H1 (cell line): ENCODE measurements around the gene DUOX1. TPM values are rescaled to one million over a fixed set of nuclear protein-coding genes. Genes with fewer than 3 reads are reported as not detected.

Source experiments
- CTCF ChIA-PET: fragments of 300-600 bp; sonication (Branson Sonifier 250); formaldehyde crosslinking; loops from one replicate; lab custom pipeline; 2021; ENCODE audit not compliant: partially characterized antibody; lab: Charles Lee
- POLR2A ChIA-PET: fragments of 300-600 bp; sonication (Branson Sonifier 250); formaldehyde crosslinking; loops from one replicate; lab custom pipeline; 2021; ENCODE audit warnings: inconsistent platforms; ENCODE audit not compliant: partially characterized antibody; lab: Charles Lee
- DNase-seq, 2 experiments: peaks; one replicate each; pipeline versions ENCODE4 v3.0.0 to v3.0.0-alpha.2; 2010 to 2022; ENCODE audit warnings: low spot score in 2 of 2, low read depth in 1 of 2, mixed read lengths in 1 of 2
- FAIRE-seq: peaks from 2 replicates; lab custom pipeline; 2011; peaks lifted over from hg19 to GRCh38; lab: Jason Lieb, UNC
- H2AFZ ChIP-seq: 2 replicates; pipeline ENCODE4 v1.8.1; 2012; ENCODE audit warnings: low read length, inconsistent platforms
- H2AK5ac ChIP-seq: 2 replicates; pipeline ENCODE4 v1.6.1; 2013; ENCODE audit warnings: low read depth, low read length
- H2BK120ac ChIP-seq: replicated peaks from 2 replicates; pipeline ENCODE3; 2013; ENCODE audit warnings: low read depth, low read length, inconsistent platforms
- H2BK12ac ChIP-seq: 2 replicates; pipeline ENCODE4 v1.6.1; 2013; ENCODE audit warnings: low read depth, low read length
- H2BK15ac ChIP-seq: 2 replicates; pipeline ENCODE4 v1.6.1; 2013; ENCODE audit warnings: low read length
- H2BK20ac ChIP-seq: 2 replicates; pipeline ENCODE4 v1.6.1; 2013; ENCODE audit warnings: low read length
- H2BK5ac ChIP-seq: 2 replicates; pipeline ENCODE4 v1.6.1; 2013; ENCODE audit warnings: low read depth, low read length
- H3K14ac ChIP-seq: 2 replicates; pipeline ENCODE4 v1.6.1; 2013; ENCODE audit warnings: inconsistent platforms; ENCODE audit not compliant: insufficient read length
- H3K18ac ChIP-seq: 2 replicates; pipeline ENCODE4 v1.6.1; 2013; ENCODE audit warnings: low read length; ENCODE audit errors: extremely low read depth
- H3K23ac ChIP-seq: 2 replicates; pipeline ENCODE4 v1.6.1; 2013; ENCODE audit warnings: inconsistent platforms; ENCODE audit not compliant: insufficient read length
- H3K23me2 ChIP-seq: 2 replicates; pipeline ENCODE4 v1.6.1; 2013; ENCODE audit warnings: low read depth, low read length
- H3K27ac ChIP-seq: 2 replicates; pipeline ENCODE4 v1.6.1; 2011; ENCODE audit warnings: low read depth, low read length, inconsistent platforms
- H3K27me3 ChIP-seq, 4 experiments: replicated peaks in 1 of 4; 1 replicate in 1 of 4; 2 replicates in 3 of 4; pipeline versions ENCODE4 v1.6.1 to v1.8.1; 2011 to 2013; ENCODE audit warnings: low read length in 3 of 4, mild to moderate bottlenecking in 3 of 4, inconsistent platforms in 2 of 4, mixed read lengths in 2 of 4, moderate library complexity in 1 of 4; ENCODE audit not compliant: control insufficient read depth in 3 of 4, insufficient read depth in 3 of 4; ENCODE audit errors: extremely low read depth in 1 of 4
- H3K36me3 ChIP-seq, 4 experiments: 2 replicates each; pipeline versions ENCODE4 v1.6.1 to v1.8.1; 2011 to 2013; ENCODE audit warnings: mild to moderate bottlenecking in 4 of 4, low read length in 3 of 4, moderate library complexity in 2 of 4, control low read depth in 1 of 4, inconsistent platforms in 1 of 4; ENCODE audit not compliant: insufficient read depth in 4 of 4, control insufficient read depth in 2 of 4
- H3K4ac ChIP-seq: replicated peaks from 2 replicates; pipeline ENCODE3; 2013; ENCODE audit warnings: low read length, low read depth, mixed read lengths, inconsistent platforms; ENCODE audit not compliant: insufficient read length
- H3K4me1 ChIP-seq, 4 experiments: replicated peaks in 1 of 4; 1 replicate in 1 of 4; 2 replicates in 3 of 4; pipeline versions ENCODE4 v1.6.1 to v1.8.1; 2011 to 2013; ENCODE audit warnings: low read length in 3 of 4, inconsistent platforms in 2 of 4, mixed read lengths in 1 of 4; ENCODE audit not compliant: insufficient read depth in 4 of 4, control insufficient read depth in 3 of 4
- H3K4me2 ChIP-seq, 2 experiments: 2 replicates each; pipeline versions ENCODE4 v1.6.1 to v1.8.1; 2011 to 2013; ENCODE audit warnings: low read depth in 2 of 2, low read length in 2 of 2, control low read depth in 1 of 2, inconsistent platforms in 1 of 2, mild to moderate bottlenecking in 1 of 2; ENCODE audit not compliant: insufficient read depth in 1 of 2
- H3K4me3 ChIP-seq, 4 experiments: fragments of 200-600, 300-600 bp in 1 of 4; sonication (generic), shearing (Covaris generic), sonication (Bioruptor Twin) in 1 of 4; 2 replicates each; pipeline versions ENCODE4 v1.5.1 to v1.8.1; 2011 to 2016; ENCODE audit warnings: low read length in 4 of 4, low read depth in 3 of 4, control low read depth in 2 of 4, inconsistent platforms in 2 of 4, mild to moderate bottlenecking in 2 of 4, mixed read lengths in 1 of 4, moderate library complexity in 1 of 4; ENCODE audit not compliant: insufficient read depth in 2 of 4; ENCODE audit errors: extremely low read depth in 1 of 4
- H3K56ac ChIP-seq: replicated peaks from 2 replicates; pipeline ENCODE3; 2013; ENCODE audit warnings: low read depth, mild to moderate bottlenecking, mixed read lengths, low read length, inconsistent platforms; ENCODE audit not compliant: insufficient read length
- H3K79me1 ChIP-seq: 2 replicates; pipeline ENCODE4 v1.6.1; 2013; ENCODE audit warnings: low read depth, low read length, control low read depth
- H3K79me2 ChIP-seq, 2 experiments: 2 replicates each; pipeline versions ENCODE4 v1.6.1 to v1.8.1; 2012 to 2013; ENCODE audit warnings: low read length in 2 of 2, mild to moderate bottlenecking in 2 of 2, inconsistent platforms in 1 of 2; ENCODE audit not compliant: insufficient read depth in 2 of 2, control insufficient read depth in 1 of 2
- H3K9ac ChIP-seq, 4 experiments: replicated peaks in 1 of 4; 1 replicate in 1 of 4; 2 replicates in 3 of 4; pipeline versions ENCODE4 v1.6.1 to v1.8.1; 2011 to 2013; ENCODE audit warnings: low read depth in 3 of 4, low read length in 3 of 4, control low read depth in 2 of 4, mild to moderate bottlenecking in 2 of 4, moderate library complexity in 2 of 4, inconsistent platforms in 1 of 4; ENCODE audit errors: extremely low read depth in 1 of 4
- H3K9me3 ChIP-seq, 2 experiments: 2 replicates each; pipeline versions ENCODE4 v1.6.1 to v1.8.1; 2012 to 2013; ENCODE audit warnings: mild to moderate bottlenecking in 2 of 2, moderate library complexity in 2 of 2, control low read depth in 1 of 2, inconsistent platforms in 1 of 2, low read depth in 1 of 2, low read length in 1 of 2, mixed read lengths in 1 of 2; ENCODE audit not compliant: insufficient read depth in 2 of 2
- H4K20me1 ChIP-seq, 2 experiments: replicated peaks in 1 of 2; 2 replicates each; pipeline versions ENCODE3 to v1.8.1; 2011 to 2013; ENCODE audit warnings: inconsistent platforms in 2 of 2, low read length in 2 of 2, mild to moderate bottlenecking in 1 of 2; ENCODE audit not compliant: insufficient read depth in 2 of 2, control insufficient read depth in 1 of 2
- H4K5ac ChIP-seq: 2 replicates; pipeline ENCODE4 v1.6.1; 2013; ENCODE audit warnings: low read length, low read depth, mixed read lengths, inconsistent platforms; ENCODE audit not compliant: insufficient read length
- H4K8ac ChIP-seq: 2 replicates; pipeline ENCODE4 v1.8.0; 2013; ENCODE audit warnings: mild to moderate bottlenecking, moderate library complexity, low read length, inconsistent platforms; ENCODE audit not compliant: insufficient read depth; ENCODE audit errors: extremely low read depth
- H4K91ac ChIP-seq: replicated peaks from 2 replicates; pipeline ENCODE3; 2013; ENCODE audit warnings: low read length, mixed read lengths, inconsistent platforms; ENCODE audit not compliant: insufficient read length
- CBX8 ChIP-seq: fragments of 300-800, 300-1000 bp; sonication (generic); IDR thresholded peaks from 2 replicates; pipeline ENCODE4 v1.7.1; 2016; ENCODE audit warnings: low read depth, low read length, borderline replicate concordance
- EP300 ChIP-seq, 2 experiments: IDR thresholded peaks; 1 replicate in 1 of 2; 2 replicates in 1 of 2; pipeline ENCODE4 v1.6.1; 2011 to 2012; ENCODE audit warnings: low read depth in 2 of 2, low read length in 2 of 2, mild to moderate bottlenecking in 2 of 2, borderline replicate concordance in 1 of 2, inconsistent platforms in 1 of 2, moderate library complexity in 1 of 2
- HDAC6 ChIP-seq: IDR thresholded peaks from one replicate; pipeline ENCODE4 v1.7.1; 2012; ENCODE audit warnings: low read depth, mild to moderate bottlenecking, inconsistent platforms, low read length, moderate library complexity
- MAFK ChIP-seq: IDR thresholded peaks from 2 replicates; pipeline ENCODE4 v1.6.1; 2012; ENCODE audit warnings: low read depth, mild to moderate bottlenecking, improper control_type of control experiment, low read length
- RBBP5 ChIP-seq: IDR thresholded peaks from 2 replicates; pipeline ENCODE4 v1.7.1; 2012; ENCODE audit warnings: low read depth, mild to moderate bottlenecking, inconsistent platforms, low read length, moderate library complexity, borderline replicate concordance
- SP2 ChIP-seq: IDR thresholded peaks from 2 replicates; pipeline ENCODE4 v1.6.1; 2012; ENCODE audit warnings: mild to moderate bottlenecking, low read length, inconsistent platforms
- SRF ChIP-seq: IDR thresholded peaks from 2 replicates; pipeline ENCODE4 v1.6.1; 2011; ENCODE audit warnings: mild to moderate bottlenecking, low read depth, low read length, moderate library complexity
- TAF1 ChIP-seq: IDR thresholded peaks from 2 replicates; pipeline ENCODE4 v1.6.1; 2011; ENCODE audit warnings: mild to moderate bottlenecking, low read depth, low read length
- TEAD4 ChIP-seq: IDR thresholded peaks from 2 replicates; pipeline ENCODE4 v1.6.1; 2012; ENCODE audit warnings: low read depth, low read length, inconsistent platforms, mixed read lengths
- YY1 ChIP-seq: IDR thresholded peaks from 2 replicates; pipeline ENCODE4 v1.6.1; 2011; ENCODE audit warnings: low read depth, mild to moderate bottlenecking, low read length
- WGBS, 2 experiments: shearing (Covaris generic) in 1 of 2; methylation state at CpG; one replicate each; pipeline versions ENCODE4 v1.1.6 to v1.1.7; 2013 to 2015; ENCODE audit warnings: low lambda C conversion rate in 2 of 2, mixed read lengths in 2 of 2, inconsistent platforms in 1 of 2, low coverage in 1 of 2, missing lambda C conversion rate in 1 of 2; ENCODE audit not compliant: insufficient replicate concordance in 2 of 2, insufficient coverage in 1 of 2, insufficient read length in 1 of 2; ENCODE audit errors: extremely low coverage in 1 of 2, missing lambda C conversion rate in 1 of 2; 5-methylcytosine and 5-hydroxymethylcytosine counted together
- polyA plus RNA-seq, 7 experiments: library from polyadenylated mRNA; depleted of rRNA in 3 of 7; stranded (reverse) in 5 of 7; unstranded in 2 of 7; fragments of >200 nt in 5 of 7; fragments of 200-250 nt in 2 of 7; gene quantifications; 1 replicate in 5 of 7; 2 replicates in 1 of 7; 4 replicates in 1 of 7; pipeline versions ENCODE4 v1.2.1 to v1.2.3, GENCODE V29; 2011 to 2013; ENCODE audit warnings: missing spikeins in 2 of 7, mixed read lengths in 2 of 7
- total RNA-seq: library from RNA; stranded (reverse); fragmentation: NEBNext Ultra II Directional; extraction: Animal tissue kit (Norgen Biotek cat#: 25700); gene quantifications from 2 replicates; pipeline ENCODE4 v1.2.1, GENCODE V29; 2021
- TF ChIP-seq, protein P1 (sequence below): IDR thresholded peaks from 2 replicates; pipeline ENCODE4 v1.6.1; 2012; ENCODE audit warnings: low read length, inconsistent platforms
- TF ChIP-seq, protein P2 (sequence below): IDR thresholded peaks from 2 replicates; pipeline ENCODE4 v1.6.1; 2011; ENCODE audit warnings: low read depth, mild to moderate bottlenecking, low read length; ENCODE audit not compliant: insufficient read depth

DUOX1 gene
- total and polyA plus RNA-seq, 2 of the 8 experiments (the other 6 are each of a cell fraction or from before 2014, with no cell fraction given): 0.84 to 1.4 TPM

DNA sequence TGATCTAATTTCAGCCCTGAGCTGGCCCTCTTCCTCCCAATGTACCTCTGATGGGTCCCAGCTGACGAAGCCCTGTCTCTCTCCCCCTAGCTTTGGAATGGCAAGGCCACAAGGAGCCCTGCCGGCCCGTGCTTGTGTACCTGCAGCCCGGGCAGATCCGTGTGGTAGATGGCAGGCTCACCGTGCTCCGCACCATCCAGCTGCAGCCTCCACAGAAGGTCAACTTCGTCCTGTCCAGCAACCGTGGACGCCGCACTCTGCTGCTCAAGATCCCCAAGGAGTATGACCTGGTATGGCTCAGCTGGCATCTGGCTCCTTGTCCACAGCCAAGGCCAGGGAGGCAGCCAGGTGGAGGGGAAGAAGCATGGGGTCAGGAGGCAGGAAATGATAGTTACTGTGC lies 14.2 kb downstream of the DUOX1 start:
- Histone ChIP-seq H3K79me1 (no peaks in the 10 kb centered on the region; the same call in 1 of the 2 replicates), H2BK12ac (no peak overlapping the region), H3K18ac (no peak overlapping the region), H3K4me1 (no peaks in the 10 kb centered on the region; a peak in 1 of 7 replicates), H2BK5ac (no peak overlapping the region), H2AK5ac (no peak overlapping the region), H3K9ac (no peak overlapping the region), H2BK120ac (no peak overlapping the region), H3K27me3 (no peaks in the 10 kb centered on the region; a peak in 1 of 7 replicates), H4K20me1 (no peaks in the 10 kb centered on the region), H3K36me3 (no peaks in the 10 kb centered on the region), H3K4me2 (no peak overlapping the region), H2AFZ (no peak overlapping the region), H2BK20ac (no peak overlapping the region), H3K79me2 (no peaks in the 10 kb centered on the region), H3K23ac (no peak overlapping the region), H3K14ac (no peak overlapping the region), H4K91ac (no peak overlapping the region), H3K4me3 (no peak overlapping the region), H3K23me2 (no peaks in the 10 kb centered on the region), H4K8ac (no peak overlapping the region), H3K27ac (no peak overlapping the region), H3K9me3 (no peaks in the 10 kb centered on the region), H3K4ac (no peak overlapping the region), H3K56ac (no peak overlapping the region), H4K5ac (no peak overlapping the region), H2BK15ac (no peak overlapping the region)
- DNase-seq (no peak), FAIRE-seq (no peak)
- ChIA-PET POLR2A (interaction anchor here (2.0 kb wide), 1 partner anchor 14 kb away, joined by 6 read pairs; the partner anchor contains the start of genes DUOX1 and DUOXA1), CTCF (interaction anchor here (0.8 to 10.1 kb wide), 7 partner anchors 9 to 249 kb away, joined by 3 to 57 read pairs (median 4); no protein-coding TSS in a partner anchor)
- WGBS, 2 experiments: 86% methylated on average over 11 of the region's 11 CpGs; no CpG with 5 or more reads in 1 of the 2 experiments
- TF ChIP-seq MAFK (no peak), CBX8 (no peak), TEAD4 (no peak), EP300 (IDR thresholded peaks at IDR 0.05; ENCODE audit: borderline replicate concordance in 1 of 2, low read depth in 2 of 2, low read length in 2 of 2) (no peak), SRF (no peak), YY1 (no peak), SP2 (no peak), HDAC6 (no peak), RBBP5 (no peak), TAF1 (no peak)
- TF ChIP-seq, protein P1, sequence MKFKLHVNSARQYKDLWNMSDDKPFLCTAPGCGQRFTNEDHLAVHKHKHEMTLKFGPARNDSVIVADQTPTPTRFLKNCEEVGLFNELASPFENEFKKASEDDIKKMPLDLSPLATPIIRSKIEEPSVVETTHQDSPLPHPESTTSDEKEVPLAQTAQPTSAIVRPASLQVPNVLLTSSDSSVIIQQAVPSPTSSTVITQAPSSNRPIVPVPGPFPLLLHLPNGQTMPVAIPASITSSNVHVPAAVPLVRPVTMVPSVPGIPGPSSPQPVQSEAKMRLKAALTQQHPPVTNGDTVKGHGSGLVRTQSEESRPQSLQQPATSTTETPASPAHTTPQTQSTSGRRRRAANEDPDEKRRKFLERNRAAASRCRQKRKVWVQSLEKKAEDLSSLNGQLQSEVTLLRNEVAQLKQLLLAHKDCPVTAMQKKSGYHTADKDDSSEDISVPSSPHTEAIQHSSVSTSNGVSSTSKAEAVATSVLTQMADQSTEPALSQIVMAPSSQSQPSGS: no peak
- TF ChIP-seq, protein P2, sequence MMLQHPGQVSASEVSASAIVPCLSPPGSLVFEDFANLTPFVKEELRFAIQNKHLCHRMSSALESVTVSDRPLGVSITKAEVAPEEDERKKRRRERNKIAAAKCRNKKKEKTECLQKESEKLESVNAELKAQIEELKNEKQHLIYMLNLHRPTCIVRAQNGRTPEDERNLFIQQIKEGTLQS: no peak
